Muscle layer of colon (tissue), 2 donors: Measurements from ENCODE around the gene PSG11.
"Not testable (repeated sequence)": the region's sequence is repeated elsewhere in the genome, so short reads cannot be mapped to it uniquely, and the experiment has no call there.

Experiments used
- H3K27ac ChIP-seq: one replicate; pipeline ENCODE4 v1.7.0; 2013; ENCODE audit warnings: low read depth, mild to moderate bottlenecking, low read length, moderate library complexity
- H3K27me3 ChIP-seq, 2 donors: one replicate each; pipeline ENCODE4 v1.7.0; 2013; ENCODE audit warnings: low read length in 2 of 2, mild to moderate bottlenecking in 2 of 2; ENCODE audit not compliant: insufficient read depth in 2 of 2, control insufficient read depth in 1 of 2
- H3K36me3 ChIP-seq: one replicate; pipeline ENCODE4 v1.7.0; 2013; ENCODE audit warnings: mild to moderate bottlenecking, low read length; ENCODE audit not compliant: insufficient read depth
- H3K4me1 ChIP-seq: one replicate; pipeline ENCODE4 v1.7.0; 2013; ENCODE audit warnings: mild to moderate bottlenecking, low read length; ENCODE audit not compliant: insufficient read depth
- H3K4me3 ChIP-seq, 2 donors: one replicate each; pipeline ENCODE4 v1.7.0; 2013; ENCODE audit warnings: low read length in 2 of 2, low read depth in 1 of 2, mild to moderate bottlenecking in 1 of 2, moderate library complexity in 1 of 2
- H3K9ac ChIP-seq: one replicate; pipeline ENCODE4 v1.7.0; 2013; ENCODE audit warnings: low read length
- H3K9me3 ChIP-seq: one replicate; pipeline ENCODE4 v1.7.0; 2013; ENCODE audit warnings: mild to moderate bottlenecking, low read length
- donor health status: abdominal sarcoma.
- donor health status: Adenocarcinoma of cecum.

PSG11 gene

DNA sequence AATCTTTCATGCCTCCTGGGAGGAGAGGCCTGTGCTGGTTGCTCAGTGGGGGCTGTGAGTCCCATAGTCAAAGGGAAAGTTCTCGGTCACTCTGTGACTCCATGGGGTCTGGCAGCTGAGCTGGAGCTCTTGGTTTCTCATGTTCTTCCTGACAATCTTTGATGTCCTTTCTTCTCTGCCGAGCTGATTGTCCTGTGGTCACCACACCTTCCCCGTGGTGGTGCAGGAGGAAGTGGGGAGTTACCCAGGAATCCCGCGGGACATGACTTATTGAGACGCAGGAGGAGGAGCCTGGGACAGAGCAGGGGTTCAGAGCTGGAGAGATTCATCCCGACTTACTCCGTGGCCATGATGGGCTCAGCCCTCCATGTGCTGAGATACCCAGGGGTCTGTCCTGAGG lies 792 bp upstream of the PSG11 start:
- not testable (repeated sequence) for H3K36me3 ChIP-seq, H3K27ac ChIP-seq, H3K27me3 ChIP-seq, H3K9me3 ChIP-seq, H3K4me1 ChIP-seq, H3K4me3 ChIP-seq, H3K9ac ChIP-seq

DNA sequence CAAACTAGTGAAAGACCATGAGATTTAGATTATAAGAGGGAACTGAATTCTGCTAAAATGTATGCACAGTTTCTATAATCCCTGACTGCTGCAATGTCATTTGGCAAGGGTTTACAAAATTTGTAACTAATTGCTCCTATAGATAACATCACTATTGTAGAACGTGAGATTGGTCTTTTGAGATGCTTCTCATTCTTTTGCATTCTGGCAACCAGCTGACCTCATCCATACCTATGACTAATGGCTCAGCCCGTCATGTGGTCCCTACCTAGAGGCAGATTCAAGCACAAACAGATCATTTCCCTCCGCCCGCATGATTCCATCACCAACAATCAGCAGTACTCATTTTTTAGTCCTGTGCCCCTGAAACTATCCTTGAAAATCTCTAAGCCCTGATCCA lies 4.2 kb downstream of the PSG11 start:
- not testable (repeated sequence) for H3K9ac ChIP-seq, H3K36me3 ChIP-seq, H3K27ac ChIP-seq, H3K9me3 ChIP-seq, H3K4me1 ChIP-seq, H3K4me3 ChIP-seq, H3K27me3 ChIP-seq

DNA sequence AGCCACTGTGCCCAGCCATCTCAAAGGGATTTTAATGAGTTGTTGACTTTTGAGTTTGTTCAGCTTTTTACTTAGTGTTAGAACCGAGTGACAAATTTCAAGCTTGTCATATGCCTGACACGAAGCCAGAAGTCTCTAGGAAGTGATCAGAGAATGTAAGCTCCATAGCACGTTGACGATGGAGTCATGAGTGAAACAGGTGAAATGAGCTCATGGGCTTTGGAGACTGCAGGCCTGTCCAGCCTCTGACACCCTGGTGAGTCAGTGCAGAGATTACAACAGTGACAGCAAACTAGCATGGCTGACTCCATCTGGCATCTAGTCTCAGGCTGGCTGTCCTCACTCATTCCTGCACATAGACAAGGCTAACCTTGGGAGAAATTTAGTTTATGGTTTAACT lies 4.6 kb downstream of the PSG11 start:
- not testable (repeated sequence) for H3K36me3 ChIP-seq, H3K4me1 ChIP-seq, H3K9ac ChIP-seq, H3K27me3 ChIP-seq, H3K9me3 ChIP-seq, H3K4me3 ChIP-seq, H3K27ac ChIP-seq

DNA sequence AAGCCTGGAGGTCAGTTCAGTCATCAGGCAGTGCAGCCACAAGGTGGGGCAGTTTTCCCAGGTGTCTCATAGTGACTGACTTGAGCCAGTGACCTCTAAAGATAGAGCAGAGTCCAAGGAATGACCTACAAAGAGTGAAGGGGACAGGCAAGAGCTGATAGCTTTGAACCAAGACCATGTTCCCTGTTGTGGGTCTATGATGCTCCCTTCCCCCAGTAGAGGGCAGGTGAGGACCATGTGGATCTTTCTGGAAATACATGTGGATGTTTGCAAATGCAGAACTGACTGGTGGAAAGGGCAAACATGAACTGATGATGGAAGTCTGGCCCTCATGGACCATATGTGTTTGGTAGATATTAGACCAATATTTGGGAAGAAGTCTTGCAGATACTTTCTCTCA lies 6.7 kb downstream of the PSG11 start:
- not testable (repeated sequence) for H3K27me3 ChIP-seq, H3K4me3 ChIP-seq, H3K9ac ChIP-seq, H3K27ac ChIP-seq, H3K4me1 ChIP-seq, H3K9me3 ChIP-seq, H3K36me3 ChIP-seq

DNA sequence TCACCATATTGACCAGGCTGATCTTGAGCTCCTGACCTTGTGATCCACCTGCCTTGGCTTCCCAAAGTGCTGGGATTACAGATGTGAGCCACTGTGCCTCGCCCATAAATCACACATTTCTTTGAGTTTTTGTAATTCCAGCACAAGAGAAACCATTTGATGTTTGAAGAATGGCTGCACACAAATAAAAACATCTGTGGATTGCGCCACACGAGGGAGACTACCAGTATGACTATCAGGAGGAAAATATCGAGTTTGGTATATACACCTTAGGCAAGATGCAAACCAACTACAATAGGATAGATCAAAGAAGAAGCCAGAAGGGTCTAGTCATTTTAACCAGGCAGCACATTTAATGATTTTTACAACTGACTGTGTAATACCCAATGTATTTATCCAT lies 20.4 kb downstream of the PSG11 start:
- H3K27ac ChIP-seq, H3K27me3 ChIP-seq, H3K9me3 ChIP-seq, H3K9ac ChIP-seq, H3K4me3 ChIP-seq, H3K4me1 ChIP-seq, H3K36me3 ChIP-seq: not testable (repeated sequence)

DNA sequence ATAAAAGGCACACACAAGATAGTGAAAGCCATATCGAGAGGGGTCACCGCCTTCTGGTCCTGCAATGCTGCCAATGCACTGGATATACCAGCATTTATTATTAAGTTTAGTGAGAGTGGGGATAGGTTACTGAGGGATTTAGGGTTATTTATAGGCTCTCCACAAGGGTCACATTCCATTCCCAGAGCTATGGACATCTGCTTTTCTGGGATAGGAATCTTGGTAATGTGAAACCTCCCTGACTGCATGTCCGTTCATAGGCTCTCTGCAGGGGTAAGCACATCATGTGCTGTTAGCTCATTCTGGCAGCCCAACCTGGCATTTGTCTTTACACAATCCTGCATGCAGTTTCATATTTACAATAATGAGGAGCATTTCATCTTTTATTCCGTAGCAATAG lies 21.4 kb downstream of the PSG11 start:
- H3K27ac ChIP-seq = not testable (repeated sequence)

DNA sequence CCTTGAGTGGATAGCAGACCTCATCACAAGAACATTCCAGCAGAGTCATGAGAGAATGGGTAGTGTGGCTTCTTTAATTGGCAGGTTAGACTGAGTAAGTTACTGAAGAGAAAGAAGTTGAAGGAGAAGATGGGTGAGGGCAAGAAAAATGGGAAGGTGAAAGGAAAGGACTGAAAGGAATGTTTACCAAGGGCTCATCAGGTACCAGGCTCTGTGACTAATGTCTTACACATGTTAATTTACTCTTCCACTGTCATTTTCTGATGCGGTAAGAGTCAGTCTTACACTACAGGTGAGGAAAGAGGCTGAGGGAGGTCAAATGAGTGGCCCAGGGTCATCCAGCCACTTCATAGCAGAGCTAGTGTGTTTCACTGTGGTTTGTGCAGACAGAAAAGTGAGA lies 22.6 kb downstream of the PSG11 start:
- not testable (repeated sequence) for H3K36me3 ChIP-seq, H3K4me1 ChIP-seq, H3K27me3 ChIP-seq, H3K27ac ChIP-seq, H3K4me3 ChIP-seq, H3K9ac ChIP-seq, H3K9me3 ChIP-seq

More for the DNA sequence above, 21.4 kb downstream of the PSG11 start:
- not testable (repeated sequence) for H3K4me3 ChIP-seq, H3K36me3 ChIP-seq, H3K9ac ChIP-seq, H3K9me3 ChIP-seq, H3K4me1 ChIP-seq, H3K27me3 ChIP-seq

DNA sequence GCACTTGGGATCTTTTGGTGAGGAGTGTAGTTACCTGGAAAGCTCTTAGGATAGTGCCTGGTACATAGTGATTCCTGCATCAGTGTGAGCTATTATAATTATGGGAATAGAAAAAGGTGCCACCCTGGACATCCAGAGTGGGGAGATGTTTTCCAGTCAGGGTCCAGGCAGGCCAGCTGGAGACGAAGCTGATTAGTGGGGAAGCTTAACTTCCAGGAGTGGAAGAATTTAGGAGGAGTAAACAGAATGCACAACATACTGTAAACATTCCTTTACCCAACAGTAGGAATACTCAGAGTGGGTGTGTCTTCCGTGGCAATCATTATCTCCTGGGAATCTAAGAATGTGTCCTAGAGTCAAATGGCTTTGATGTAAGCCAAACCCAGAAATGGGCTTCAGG lies 23.3 kb downstream of the PSG11 start:
- not testable (repeated sequence) for H3K27ac ChIP-seq, H3K9me3 ChIP-seq, H3K4me1 ChIP-seq, H3K4me3 ChIP-seq, H3K36me3 ChIP-seq, H3K9ac ChIP-seq, H3K27me3 ChIP-seq

DNA sequence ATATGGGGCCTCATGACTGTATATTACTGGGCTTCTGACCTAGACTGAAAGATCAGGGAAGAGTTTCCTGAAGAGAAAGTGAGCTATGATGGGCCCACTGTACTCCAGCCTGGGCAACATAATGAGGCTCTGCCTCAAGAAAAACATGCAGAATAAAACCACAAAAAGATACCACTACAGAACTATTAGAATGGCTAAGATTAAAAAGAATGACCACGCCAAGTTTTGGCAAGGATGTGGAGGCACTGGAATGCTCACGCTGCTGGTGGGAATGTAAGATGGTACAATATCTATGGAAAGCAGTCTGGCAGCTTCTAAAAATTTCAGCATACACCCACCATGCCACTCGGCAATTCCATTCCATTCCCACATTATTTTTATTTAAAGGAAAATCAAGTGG lies 30.1 kb downstream of the PSG11 start:
- H3K9me3 ChIP-seq, H3K27me3 ChIP-seq, H3K4me3 ChIP-seq, H3K9ac ChIP-seq, H3K4me1 ChIP-seq, H3K36me3 ChIP-seq, H3K27ac ChIP-seq: not testable (repeated sequence)

DNA sequence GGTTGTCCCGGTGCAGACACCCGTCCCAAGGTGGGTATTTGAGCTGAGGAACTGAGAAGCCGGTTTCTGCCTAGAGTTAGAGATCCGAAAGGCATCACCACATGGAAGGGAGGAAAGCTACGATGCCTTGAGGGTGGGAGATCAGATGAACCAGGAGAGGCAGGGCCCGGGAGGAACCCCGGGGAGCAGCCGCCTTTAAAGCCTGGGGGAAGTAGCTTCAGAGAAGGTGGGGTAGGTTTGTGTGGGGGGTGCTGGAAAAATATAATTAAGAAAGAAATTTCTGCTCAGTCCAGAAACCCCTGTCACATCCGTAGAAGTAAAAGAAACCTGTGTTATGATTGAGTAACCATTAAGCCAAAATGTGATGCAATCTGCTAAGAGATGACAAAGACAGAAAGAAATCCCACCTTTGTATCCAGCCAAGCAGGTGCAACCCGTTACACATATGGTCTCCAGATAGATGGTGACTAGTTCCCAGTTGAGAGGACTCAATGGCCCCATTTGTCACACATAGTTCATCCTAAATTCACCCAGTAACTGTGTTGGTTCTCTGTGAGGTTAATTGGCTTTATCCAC lies 34.2 kb downstream of the PSG11 start:
- H3K27me3 ChIP-seq, H3K4me3 ChIP-seq, H3K27ac ChIP-seq, H3K36me3 ChIP-seq, H3K4me1 ChIP-seq, H3K9me3 ChIP-seq, H3K9ac ChIP-seq: not testable (repeated sequence)

DNA sequence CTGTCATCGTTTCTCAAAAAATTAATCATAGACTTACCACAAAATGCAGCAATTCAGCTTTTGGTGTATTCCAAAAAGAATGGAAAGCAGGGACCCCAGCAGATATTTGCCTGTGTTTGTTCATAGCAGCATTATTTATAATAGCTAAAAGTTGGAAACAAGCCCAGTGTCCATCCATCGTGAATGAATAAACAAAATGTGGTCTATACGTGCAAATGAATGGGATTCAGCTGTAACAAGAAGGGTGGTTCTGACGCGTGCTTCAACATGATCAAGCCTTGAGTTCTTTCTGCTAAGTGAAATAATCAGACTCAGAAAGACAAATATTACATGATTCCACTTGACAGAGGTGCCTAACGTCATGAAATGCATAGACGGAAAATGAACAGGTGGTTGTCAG lies 36.4 kb downstream of the PSG11 start:
- H3K36me3 ChIP-seq = no peaks in the 10 kb centered on the region

DNA sequence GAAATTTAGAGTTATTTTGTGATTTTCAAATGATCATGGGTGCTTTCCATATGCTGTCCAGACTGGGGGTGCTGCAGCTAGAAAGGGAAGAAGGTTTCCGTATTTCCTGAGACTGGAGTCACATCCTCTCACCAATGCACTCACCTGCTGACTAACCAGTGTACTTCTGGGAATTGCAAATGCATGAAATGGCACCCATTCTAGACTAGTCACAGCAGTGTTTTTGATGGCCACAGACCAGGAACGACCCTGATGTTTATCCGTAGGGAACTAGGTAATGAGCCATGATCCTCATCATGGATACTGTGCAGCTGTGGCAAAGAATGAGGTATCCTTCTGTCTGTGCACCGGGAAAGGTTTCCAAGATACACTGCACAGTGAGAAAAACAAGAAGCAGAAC lies 37.1 kb downstream of the PSG11 start:
- not testable (repeated sequence) for H3K9ac ChIP-seq, H3K27ac ChIP-seq, H3K9me3 ChIP-seq, H3K36me3 ChIP-seq, H3K4me1 ChIP-seq, H3K4me3 ChIP-seq, H3K27me3 ChIP-seq

More for the DNA sequence above, 36.4 kb downstream of the PSG11 start:
- H3K4me1 ChIP-seq = no peaks in the 10 kb centered on the region
- H3K9me3 ChIP-seq = no peaks in the 10 kb centered on the region
- H3K9ac ChIP-seq = no peak overlapping the region
- no peaks in the 10 kb centered on the region for H3K27me3 ChIP-seq
- H3K4me3 ChIP-seq = no peak overlapping the region
- no peak overlapping the region for H3K27ac ChIP-seq

DNA sequence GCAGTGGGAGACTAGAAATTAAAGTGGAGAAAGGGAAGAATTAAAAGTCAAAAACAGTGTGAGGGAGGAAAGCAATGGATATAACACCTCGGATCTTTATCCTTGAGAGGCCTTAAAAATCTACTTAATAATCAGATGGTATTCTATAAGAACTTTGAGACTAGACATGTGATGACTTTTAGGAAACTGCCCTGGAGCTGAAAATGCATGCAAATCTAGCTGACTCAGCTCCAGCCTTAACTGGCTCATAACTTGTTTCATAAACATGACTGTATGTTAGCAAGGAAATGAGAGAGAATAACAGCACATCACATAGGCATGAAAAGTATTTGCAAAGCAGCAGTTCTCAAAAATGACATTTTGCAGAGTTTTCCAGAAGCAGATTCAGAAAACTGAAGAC lies 38.1 kb downstream of the PSG11 start:
- H3K4me1 ChIP-seq = not testable (repeated sequence)

More for the DNA sequence above, 38.1 kb downstream of the PSG11 start:
- not testable (repeated sequence) for H3K9me3 ChIP-seq, H3K27ac ChIP-seq, H3K9ac ChIP-seq, H3K36me3 ChIP-seq, H3K27me3 ChIP-seq, H3K4me3 ChIP-seq
